Measurements from ENCODE around the gene RPS2. TPM values are rescaled to one million over a fixed set of nuclear protein-coding genes. Genes with fewer than 3 reads are reported as not detected.
A peak's percentile ranks its signal among the peaks of the same experiment; 100 is the strongest.

The RPS2 gene
- total and polyA plus RNA-seq, 2 of the 8 experiments (the other 6 are each of a cell fraction or from before 2014, with no cell fraction given), result 4,042 to 16,783 TPM

DNA sequence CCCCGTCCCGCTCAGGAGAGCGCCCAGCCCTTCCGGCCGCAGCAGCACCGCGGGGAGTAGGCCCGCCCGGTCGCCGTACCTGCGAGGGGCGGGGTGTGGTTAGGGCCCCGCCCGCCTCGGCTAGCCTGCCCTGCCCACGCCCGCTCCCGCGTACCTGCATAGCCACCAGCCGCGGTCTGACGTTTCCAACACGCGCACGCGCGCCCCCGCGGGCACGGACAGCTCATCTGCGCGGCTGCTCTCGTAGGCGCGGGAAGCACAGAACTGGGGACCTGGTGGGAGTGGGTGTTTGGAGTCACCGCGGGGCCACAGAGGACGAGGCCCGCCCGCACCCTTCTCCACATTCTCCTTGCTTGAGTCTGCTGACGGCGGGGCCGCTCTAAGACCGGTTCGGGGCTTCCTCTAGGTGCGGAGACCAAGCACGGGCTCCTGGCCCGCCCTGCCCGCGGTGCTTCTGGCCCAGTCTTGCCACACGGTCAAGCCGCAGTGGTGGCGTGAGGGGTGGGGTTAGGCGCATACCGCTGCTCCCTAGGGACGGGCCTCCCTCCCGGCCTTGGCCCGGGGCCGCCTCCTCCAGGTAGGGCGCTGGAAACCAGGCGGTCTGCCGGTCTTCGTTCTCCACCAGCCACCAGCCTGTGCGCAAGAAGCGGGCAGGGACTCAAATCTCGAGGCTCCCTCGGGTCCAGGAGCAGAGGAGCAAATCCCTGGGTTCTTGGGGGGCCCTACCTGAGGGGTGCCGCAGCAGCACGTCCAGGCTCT is 14.8 kb upstream of the RPS2 start (continued):
- TF ChIP-seq E2F6 (IDR thresholded peaks at IDR 0.05) (no peak), HDAC2 (IDR thresholded peaks at IDR 0.05; ENCODE audit: borderline replicate concordance in 1 of 2, low read depth in 2 of 2, low read length in 2 of 2) (0 out of 4 replicates have a peak, but pooled peaks of 1 of the 2 experiments have one; percentile 25), NANOG (IDR thresholded peaks at IDR 0.05; ENCODE audit: insufficient read depth, low read depth, low read length, poor library complexity, severe bottlenecking) (no peak), SUZ12 (IDR thresholded peaks at IDR 0.05; ENCODE audit: low read length) (no peak; the same call in 1 of the 2 replicates), CHD7 (IDR thresholded peaks at IDR 0.05; ENCODE audit: insufficient replicate concordance, low read length) (no peak), JUN (IDR thresholded peaks at IDR 0.05; ENCODE audit: low read depth, low read length) (no peak), BACH1 (IDR thresholded peaks at IDR 0.05; ENCODE audit: low read length) (no peak), CREB1 (IDR thresholded peaks at IDR 0.05) (peak; percentile 58), SIN3A (conservative IDR thresholded peaks at IDR 0.05 in 1 of 2, IDR thresholded peaks at IDR 0.05 in 1 of 2; ENCODE audit: low read depth in 1 of 2, low read length in 2 of 2) (no peak)

Measured in H1 (cell line).